SK-N-SH (cell line): Measurements from ENCODE around the gene BZW2.

Experiments used
- ELF1 ChIP-seq: IDR thresholded peaks from 2 replicates; pipeline ENCODE4 v1.4.0; 2012
- EP300 ChIP-seq, 2 experiments: IDR thresholded peaks; 2 replicates each; pipeline versions ENCODE4 v1.4.0 to v1.6.1; 2012; ENCODE audit warnings: borderline replicate concordance in 1 of 2, low read depth in 1 of 2, low read length in 1 of 2
- EZH2phosphoT487 ChIP-seq: fragments of 200-600 bp; sonication (generic); IDR thresholded peaks from 2 replicates; pipeline ENCODE4 v1.6.1; 2017; ENCODE audit warnings: low read depth, mixed run types, mild to moderate bottlenecking, antibody characterized with exemption, moderate library complexity, borderline replicate concordance
- FOXJ3 ChIP-seq: sonication (generic); formaldehyde crosslinking; IDR thresholded peaks from 2 replicates; pipeline ENCODE4 v1.5.1; 2020; ENCODE audit warnings: mild to moderate bottlenecking, missing genetic modification reagents
- GATA2 ChIP-seq: sonication (generic); formaldehyde crosslinking; IDR thresholded peaks from 2 replicates; pipeline ENCODE4 v1.5.0; 2020; ENCODE audit warnings: mild to moderate bottlenecking, missing genetic modification reagents
- MEF2A ChIP-seq: IDR thresholded peaks from 2 replicates; pipeline ENCODE4 v1.4.0; 2012; ENCODE audit warnings: low read depth, borderline replicate concordance
- NRF1 ChIP-seq: IDR thresholded peaks from 2 replicates; pipeline ENCODE4 v1.6.1; 2012; ENCODE audit warnings: low read depth, mild to moderate bottlenecking, low read length
- RFX5 ChIP-seq: IDR thresholded peaks from 2 replicates; pipeline ENCODE4 v1.6.1; 2012; ENCODE audit warnings: mild to moderate bottlenecking, improper control_type of control experiment, low read length
- SMC3 ChIP-seq: IDR thresholded peaks from 2 replicates; pipeline ENCODE4 v1.6.1; 2012; ENCODE audit warnings: low read depth, low read length, improper control_type of control experiment
- TF ChIP-seq, protein P1 (sequence below): IDR thresholded peaks from 2 replicates; pipeline ENCODE4 v1.6.1; 2012; ENCODE audit warnings: mild to moderate bottlenecking, low read depth, low read length, moderate library complexity
- TF ChIP-seq, protein P2 (sequence below): fragments of 200-600 bp; sonication (generic); IDR thresholded peaks from 2 replicates; pipeline ENCODE4 v1.6.1; 2017; ENCODE audit warnings: antibody characterized with exemption, mild to moderate bottlenecking, moderate library complexity

DNA sequence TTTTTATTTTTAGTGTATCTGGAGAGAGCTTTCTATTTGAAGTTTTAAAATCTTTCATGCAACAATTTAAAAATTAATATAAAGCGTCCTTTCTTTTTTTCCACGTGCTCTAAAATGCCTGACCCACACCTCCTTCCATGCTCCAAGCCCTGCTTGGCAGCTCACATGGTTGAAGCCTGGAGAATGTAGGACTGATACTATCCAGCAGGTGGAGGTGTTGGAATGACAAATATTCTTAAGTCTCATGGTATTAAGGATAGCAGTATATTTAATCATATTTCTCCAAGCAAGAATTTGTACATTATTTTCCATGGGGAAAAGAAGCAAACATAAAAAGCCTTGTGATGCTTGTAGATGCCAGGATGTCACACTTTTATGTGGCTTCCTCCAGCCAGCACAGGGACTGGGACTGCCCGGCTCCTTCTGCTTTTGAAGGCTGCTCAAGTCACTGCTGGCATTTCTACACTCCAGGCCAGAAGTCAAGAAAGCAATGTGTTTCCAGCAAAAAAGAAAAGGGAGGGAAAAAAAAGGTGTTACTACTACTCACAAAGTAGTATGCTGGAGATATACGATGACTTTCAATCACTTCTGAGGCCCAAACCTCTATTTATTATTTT is 49.7 kb downstream of the BZW2 start:
- TF ChIP-seq, protein P1, sequence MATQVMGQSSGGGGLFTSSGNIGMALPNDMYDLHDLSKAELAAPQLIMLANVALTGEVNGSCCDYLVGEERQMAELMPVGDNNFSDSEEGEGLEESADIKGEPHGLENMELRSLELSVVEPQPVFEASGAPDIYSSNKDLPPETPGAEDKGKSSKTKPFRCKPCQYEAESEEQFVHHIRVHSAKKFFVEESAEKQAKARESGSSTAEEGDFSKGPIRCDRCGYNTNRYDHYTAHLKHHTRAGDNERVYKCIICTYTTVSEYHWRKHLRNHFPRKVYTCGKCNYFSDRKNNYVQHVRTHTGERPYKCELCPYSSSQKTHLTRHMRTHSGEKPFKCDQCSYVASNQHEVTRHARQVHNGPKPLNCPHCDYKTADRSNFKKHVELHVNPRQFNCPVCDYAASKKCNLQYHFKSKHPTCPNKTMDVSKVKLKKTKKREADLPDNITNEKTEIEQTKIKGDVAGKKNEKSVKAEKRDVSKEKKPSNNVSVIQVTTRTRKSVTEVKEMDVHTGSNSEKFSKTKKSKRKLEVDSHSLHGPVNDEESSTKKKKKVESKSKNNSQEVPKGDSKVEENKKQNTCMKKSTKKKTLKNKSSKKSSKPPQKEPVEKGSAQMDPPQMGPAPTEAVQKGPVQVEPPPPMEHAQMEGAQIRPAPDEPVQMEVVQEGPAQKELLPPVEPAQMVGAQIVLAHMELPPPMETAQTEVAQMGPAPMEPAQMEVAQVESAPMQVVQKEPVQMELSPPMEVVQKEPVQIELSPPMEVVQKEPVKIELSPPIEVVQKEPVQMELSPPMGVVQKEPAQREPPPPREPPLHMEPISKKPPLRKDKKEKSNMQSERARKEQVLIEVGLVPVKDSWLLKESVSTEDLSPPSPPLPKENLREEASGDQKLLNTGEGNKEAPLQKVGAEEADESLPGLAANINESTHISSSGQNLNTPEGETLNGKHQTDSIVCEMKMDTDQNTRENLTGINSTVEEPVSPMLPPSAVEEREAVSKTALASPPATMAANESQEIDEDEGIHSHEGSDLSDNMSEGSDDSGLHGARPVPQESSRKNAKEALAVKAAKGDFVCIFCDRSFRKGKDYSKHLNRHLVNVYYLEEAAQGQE, result no peak
- TF ChIP-seq, protein P2, sequence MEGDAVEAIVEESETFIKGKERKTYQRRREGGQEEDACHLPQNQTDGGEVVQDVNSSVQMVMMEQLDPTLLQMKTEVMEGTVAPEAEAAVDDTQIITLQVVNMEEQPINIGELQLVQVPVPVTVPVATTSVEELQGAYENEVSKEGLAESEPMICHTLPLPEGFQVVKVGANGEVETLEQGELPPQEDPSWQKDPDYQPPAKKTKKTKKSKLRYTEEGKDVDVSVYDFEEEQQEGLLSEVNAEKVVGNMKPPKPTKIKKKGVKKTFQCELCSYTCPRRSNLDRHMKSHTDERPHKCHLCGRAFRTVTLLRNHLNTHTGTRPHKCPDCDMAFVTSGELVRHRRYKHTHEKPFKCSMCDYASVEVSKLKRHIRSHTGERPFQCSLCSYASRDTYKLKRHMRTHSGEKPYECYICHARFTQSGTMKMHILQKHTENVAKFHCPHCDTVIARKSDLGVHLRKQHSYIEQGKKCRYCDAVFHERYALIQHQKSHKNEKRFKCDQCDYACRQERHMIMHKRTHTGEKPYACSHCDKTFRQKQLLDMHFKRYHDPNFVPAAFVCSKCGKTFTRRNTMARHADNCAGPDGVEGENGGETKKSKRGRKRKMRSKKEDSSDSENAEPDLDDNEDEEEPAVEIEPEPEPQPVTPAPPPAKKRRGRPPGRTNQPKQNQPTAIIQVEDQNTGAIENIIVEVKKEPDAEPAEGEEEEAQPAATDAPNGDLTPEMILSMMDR, result peak; percentile 77
- TF ChIP-seq GATA2 (no peak), SMC3 (peak; percentile 42; the same call in 1 of the 2 replicates), MEF2A (no peak), NRF1 (no peak), FOXJ3 (no peak), ELF1 (no peak), EZH2phosphoT487 (no peak), RFX5 (no peak), EP300 (IDR thresholded peaks at IDR 0.05; ENCODE audit: borderline replicate concordance in 1 of 2, low read depth in 1 of 2, low read length in 1 of 2) (no peak)
